IPS-NIHi7 (cell line): Measurements from ENCODE around the gene PIP5KL1.
A peak's percentile ranks its signal among the peaks of the same experiment; 100 is the strongest.

Source experiments
- DNase-seq: peaks from one replicate; pipeline ENCODE4 v3.0.0; 2012; ENCODE audit warnings: mixed read lengths; ENCODE audit errors: extremely low spot score

PIP5KL1 gene

GRCh38 chr9:127915801-127916719, 14.5 kb downstream of the PIP5KL1 start:
- DNase-seq: no peak

- no peak for DNase-seq
Measured at GRCh38 chr9:127915325-127915752, 15.2 kb downstream of the PIP5KL1 start.

GRCh38 chr9:127913682-127914081, 16.9 kb downstream of the PIP5KL1 start:
- DNase-seq: no peak

GRCh38 chr9:127912882-127913281, 17.7 kb downstream of the PIP5KL1 start:
- no peak for DNase-seq

- no peak for DNase-seq
Measured at GRCh38 chr9:127912296-127912695, 18.3 kb downstream of the PIP5KL1 start.

GRCh38 chr9:127910613-127911205, 19.9 kb downstream of the PIP5KL1 start:
- no peak for DNase-seq

GRCh38 chr9:127909839-127910273, 20.7 kb downstream of the PIP5KL1 start:
- no peak for DNase-seq

GRCh38 chr9:127908660-127908926, 22.0 kb downstream of the PIP5KL1 start:
- no peak for DNase-seq

GRCh38 chr9:127907867-127908659, 22.5 kb downstream of the PIP5KL1 start:
- DNase-seq: no peak

- DNase-seq: no peak
Measured at GRCh38 chr9:127905788-127906191, 24.8 kb downstream of the PIP5KL1 start.

GRCh38 chr9:127905004-127905728, 25.4 kb downstream of the PIP5KL1 start:
- DNase-seq: no peak

GRCh38 chr9:127904561-127905003, 26.0 kb downstream of the PIP5KL1 start:
- no peak for DNase-seq

- DNase-seq: peak; percentile 76
Measured at GRCh38 chr9:127903557-127904475, 26.8 kb downstream of the PIP5KL1 start.

- peak; percentile 87 for DNase-seq
Measured at GRCh38 chr9:127899128-127899943, 31.2 kb downstream of the PIP5KL1 start, which contains the start of gene ST6GALNAC6. Gene ST6GALNAC6 (minus strand): TSS chr9:127899603. CDS start chr9:127897981, 1,622 bp downstream.

GRCh38 chr9:127898433-127899127, 32.0 kb downstream of the PIP5KL1 start:
- no peak for DNase-seq

GRCh38 chr9:127897193-127897692, 33.3 kb downstream of the PIP5KL1 start:
- peak; percentile 96 for DNase-seq

GRCh38 chr9:127896395-127897192, 34.0 kb downstream of the PIP5KL1 start:
- DNase-seq: no peak

GRCh38 chr9:127895811-127896210, 34.8 kb downstream of the PIP5KL1 start:
- DNase-seq: no peak
